SKM-1 treated with dmso at 0.1 percent for 144 hours (cell line): ENCODE data around the gene GRM5.
"Not testable (repeated sequence)": the region's sequence is repeated elsewhere in the genome, so short reads cannot be mapped to it uniquely, and the experiment has no call there.

Experiments used
- DNase-seq: peaks from one replicate; lab custom pipeline; 2025; ENCODE audit not compliant: unreplicated experiment; lab: John Stamatoyannopoulos, UW

The GRM5 gene

GRCh38 chr11:88843766-88844426 lies 221.9 kb downstream of the GRM5 start:
- not testable (repeated sequence) for DNase-seq

GRCh38 chr11:88838139-88838538 lies 227.6 kb downstream of the GRM5 start:
- not testable (repeated sequence) for DNase-seq

GRCh38 chr11:88835709-88836108 lies 230.1 kb downstream of the GRM5 start:
- not testable (repeated sequence) for DNase-seq

GRCh38 chr11:88831303-88831890 lies 234.4 kb downstream of the GRM5 start:
- DNase-seq = no peak

- no peak for DNase-seq
These were observed 238.6 kb downstream of the GRM5 start for GRCh38 chr11:88827018-88827676.

GRCh38 chr11:88819616-88820015 lies 246.2 kb downstream of the GRM5 start:
- no peak for DNase-seq

- DNase-seq = no peak
These were observed 246.8 kb downstream of the GRM5 start for GRCh38 chr11:88818978-88819377.

GRCh38 chr11:88815505-88815904 lies 250.3 kb downstream of the GRM5 start:
- DNase-seq = no peak

GRCh38 chr11:88814076-88814475 lies 251.7 kb downstream of the GRM5 start:
- DNase-seq = no peak

- no peak for DNase-seq
These were observed 252.4 kb downstream of the GRM5 start for GRCh38 chr11:88813233-88813915.

- DNase-seq = no peak
These were observed 255.2 kb downstream of the GRM5 start for GRCh38 chr11:88810420-88811097.

GRCh38 chr11:88809126-88809525 lies 256.7 kb downstream of the GRM5 start:
- no peak for DNase-seq

GRCh38 chr11:88807349-88807748 lies 258.4 kb downstream of the GRM5 start:
- no peak for DNase-seq

GRCh38 chr11:88806410-88806809 lies 259.4 kb downstream of the GRM5 start:
- DNase-seq = no peak

- DNase-seq = no peak
These were observed 264.2 kb downstream of the GRM5 start for GRCh38 chr11:88801484-88802123.

GRCh38 chr11:88799771-88800500 lies 265.8 kb downstream of the GRM5 start:
- DNase-seq = no peak

GRCh38 chr11:88790182-88790581 lies 275.6 kb downstream of the GRM5 start:
- no peak for DNase-seq

GRCh38 chr11:88779577-88779976 lies 286.2 kb downstream of the GRM5 start:
- DNase-seq = no peak

- DNase-seq = no peak
These were observed 295.2 kb downstream of the GRM5 start for GRCh38 chr11:88770475-88771079.

GRCh38 chr11:88744140-88744539 lies 321.6 kb downstream of the GRM5 start:
- no peak for DNase-seq
